Glutamatergic neuron (in vitro differentiated cells): ENCODE data around the gene TMEM74B. TPM values are rescaled to one million over a fixed set of nuclear protein-coding genes. Genes with fewer than 3 reads are reported as not detected.

Experiments
- DNase-seq: peaks from one replicate; pipeline ENCODE4 v3.0.0; 2022
- H3K27ac Mint-ChIP-seq: one replicate; pipeline ENCODE4 v1.8.0; 2020; ENCODE audit warnings: mild to moderate bottlenecking, mixed read lengths, inconsistent platforms; ENCODE audit not compliant: unreplicated experiment
- H3K27me3 Mint-ChIP-seq: one replicate; pipeline ENCODE4 v1.8.0; 2020; ENCODE audit warnings: mild to moderate bottlenecking, moderate library complexity, mixed read lengths, inconsistent platforms; ENCODE audit not compliant: unreplicated experiment
- H3K36me3 Mint-ChIP-seq: one replicate; pipeline ENCODE4 v1.8.0; 2020; ENCODE audit warnings: mild to moderate bottlenecking, mixed read lengths, inconsistent platforms; ENCODE audit not compliant: unreplicated experiment
- H3K4me1 Mint-ChIP-seq: one replicate; pipeline ENCODE4 v1.8.0; 2020; ENCODE audit warnings: mild to moderate bottlenecking, low read depth, mixed read lengths, inconsistent platforms; ENCODE audit not compliant: unreplicated experiment
- H3K4me3 Mint-ChIP-seq: one replicate; pipeline ENCODE4 v1.8.0; 2020; ENCODE audit warnings: mild to moderate bottlenecking, mixed read lengths, inconsistent platforms; ENCODE audit not compliant: unreplicated experiment
- H3K9me3 Mint-ChIP-seq: one replicate; pipeline ENCODE4 v1.8.0; 2020; ENCODE audit warnings: mild to moderate bottlenecking, moderate library complexity, mixed read lengths, inconsistent platforms; ENCODE audit not compliant: unreplicated experiment
- CTCF ChIP-seq: fragments of 200-600 bp; sonication (generic); IDR thresholded peaks from one replicate; pipeline ENCODE4 v1.5.0; 2021; ENCODE audit not compliant: partially characterized antibody, unreplicated experiment
- total RNA-seq: library from RNA; stranded (reverse); fragmentation: NEBNext Ultra II Directional; extraction: Animal tissue kit (Norgen Biotek cat#: 25700); gene quantifications from one replicate; pipeline ENCODE4 v1.2.1, GENCODE V29; 2021; ENCODE audit not compliant: unreplicated experiment

The TMEM74B gene
- total RNA-seq, 1 donor from 2014 or later = 5.0 TPM

GRCh38 chr20:1160991-1161390, 23.8 kb downstream of the TMEM74B start:
- no peak for TF ChIP-seq CTCF
- no peak for DNase-seq
- Mint-ChIP-seq H3K4me3 (no peak overlapping the region), H3K27ac (no peak overlapping the region), H3K9me3 (no peaks in the 10 kb centered on the region), H3K36me3 (no peaks in the 10 kb centered on the region), H3K27me3 (peaks cover 3% of the 10 kb centered on the region), H3K4me1 (no peaks in the 10 kb centered on the region)

- no peak overlapping the region for H3K4me3 Mint-ChIP-seq
- no peak for DNase-seq
- peaks cover 3% of the 10 kb centered on the region for H3K27me3 Mint-ChIP-seq
- H3K4me1 Mint-ChIP-seq = no peaks in the 10 kb centered on the region
- no peaks in the 10 kb centered on the region for H3K36me3 Mint-ChIP-seq
- no peak overlapping the region for H3K27ac Mint-ChIP-seq
- TF ChIP-seq CTCF = no peak
- H3K9me3 Mint-ChIP-seq = no peaks in the 10 kb centered on the region
These were observed 24.3 kb downstream of the TMEM74B start for GRCh38 chr20:1160496-1160895.

GRCh38 chr20:1155342-1155741, 29.4 kb downstream of the TMEM74B start:
- no peak overlapping the region for H3K27ac Mint-ChIP-seq
- H3K9me3 Mint-ChIP-seq = no peaks in the 10 kb centered on the region
- H3K4me1 Mint-ChIP-seq = peaks cover 4% of the 10 kb centered on the region
- DNase-seq = no peak
- peaks cover 2% of the 10 kb centered on the region for H3K27me3 Mint-ChIP-seq
- no peak for TF ChIP-seq CTCF
- no peak overlapping the region for H3K4me3 Mint-ChIP-seq
- H3K36me3 Mint-ChIP-seq = no peaks in the 10 kb centered on the region

- no peak for DNase-seq
- Mint-ChIP-seq H3K27me3 (peaks cover under 1% of the 10 kb centered on the region), H3K27ac (no peak overlapping the region), H3K4me1 (peaks cover 4% of the 10 kb centered on the region), H3K4me3 (no peak overlapping the region), H3K36me3 (no peaks in the 10 kb centered on the region), H3K9me3 (no peaks in the 10 kb centered on the region)
- no peak for TF ChIP-seq CTCF
These were observed 30.1 kb downstream of the TMEM74B start for GRCh38 chr20:1154691-1155090.

DNA sequence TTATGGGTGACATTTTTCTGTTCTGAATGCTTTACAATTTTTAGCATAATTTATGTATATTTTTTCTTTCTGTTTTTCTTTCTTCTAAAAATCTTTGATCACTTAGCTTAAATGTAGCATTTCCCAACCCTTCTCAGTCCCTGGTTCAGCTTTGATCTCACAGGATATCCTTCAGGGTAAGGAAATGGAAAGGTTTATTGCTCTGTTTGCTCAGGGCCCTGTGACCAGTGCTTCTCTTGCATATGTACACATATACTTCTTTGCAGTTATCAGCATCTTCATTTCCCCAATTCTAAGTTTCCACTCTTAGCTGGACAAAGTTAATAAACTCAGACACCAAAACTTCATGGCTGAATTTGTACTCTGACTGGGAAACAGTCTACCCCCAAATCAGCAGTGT, 30.6 kb downstream of the TMEM74B start:
- no peaks in the 10 kb centered on the region for H3K27me3 Mint-ChIP-seq
- no peak for DNase-seq
- no peak overlapping the region for H3K4me3 Mint-ChIP-seq
- no peaks in the 10 kb centered on the region for H3K9me3 Mint-ChIP-seq
- no peak overlapping the region for H3K27ac Mint-ChIP-seq
- no peaks in the 10 kb centered on the region for H3K36me3 Mint-ChIP-seq
- H3K4me1 Mint-ChIP-seq = peaks cover 4% of the 10 kb centered on the region
- TF ChIP-seq CTCF = no peak
